ENCODE measurements around the gene IL18. TPM values are rescaled to one million over a fixed set of nuclear protein-coding genes. Genes with fewer than 3 reads are reported as not detected.

Gene IL18
- total RNA-seq, 2 donors from 2014 or later, result 0.57 to 0.94 TPM

Other genes with a start within 250 kb of the IL18 start
- not detected for gene C11orf52, start 245.2 kb downstream of the IL18 start, total RNA-seq
- under 1 TPM; 0.42 to 0.96 TPM for gene DIXDC1, start 226.8 kb downstream of the IL18 start, total RNA-seq
- gene DLAT, start 138.7 kb downstream of the IL18 start, total RNA-seq, result 10 to 100 TPM; 13.8 to 16.1 TPM
- under 1 TPM in 1 of 2 donors, not detected in 1; 0.23 TPM for gene PIH1D2, start 90.1 kb downstream of the IL18 start, total RNA-seq
- 10 to 100 TPM in 1 of 2 donors, 1 to 10 TPM in 1; 9.8 to 12.8 TPM for gene NKAPD1, start 89.8 kb downstream of the IL18 start, total RNA-seq
- gene TIMM8B, start 77.3 kb downstream of the IL18 start, total RNA-seq, result 10 to 100 TPM; 12.0 to 16.0 TPM
- gene SDHD, start 77.2 kb downstream of the IL18 start, total RNA-seq, result 10 to 100 TPM; 37.7 to 40.8 TPM
- under 1 TPM; 0.32 to 0.52 TPM for gene TEX12, start 3.3 kb upstream of the IL18 start, total RNA-seq
- gene BCO2, start 11.4 kb upstream of the IL18 start, total RNA-seq, result 1 to 10 TPM; 2.5 to 2.7 TPM
- gene PTS, start 62.3 kb upstream of the IL18 start, total RNA-seq, result 10 to 100 TPM; 66.7 to 69.6 TPM
- gene PLET1, start 96.8 kb upstream of the IL18 start, total RNA-seq, result not detected

Measured in T-helper 17 cell (primary cell).